Heart right ventricle (tissue), 16 donors: ENCODE measurements around the gene CPB2. TPM values are rescaled to one million over a fixed set of nuclear protein-coding genes. Genes with fewer than 3 reads are reported as not detected.

Experiments used
- ATAC-seq, 8 donors: fragments of 200-7000 bp; cut with Tn5 transposase; one replicate each; pipeline ENCODE4 v1.9.1; 2020; ENCODE audit warnings: mild to moderate bottlenecking in 8 of 8, moderate library complexity in 8 of 8, moderate number of reproducible peaks in 1 of 8
- DNase-seq, 2 donors: peaks; one replicate each; pipeline ENCODE4 v3.0.0-alpha.2; 2020
- H3K27ac ChIP-seq, 10 donors: fragments of 200-600 bp; sonication (generic) in 2 of 10; one replicate each; pipeline versions ENCODE4 v1.5.0 to v1.8.0; 2020 to 2022; ENCODE audit warnings: mild to moderate bottlenecking in 3 of 10
- H3K27me3 ChIP-seq, 7 donors: fragments of 200-600 bp; one replicate each; pipeline ENCODE4 v1.8.0; 2021 to 2022; ENCODE audit warnings: mild to moderate bottlenecking in 2 of 7
- H3K36me3 ChIP-seq, 9 donors: fragments of 200-600 bp; sonication (generic) in 1 of 9; one replicate each; pipeline versions ENCODE4 v1.5.0 to v1.8.0; 2020 to 2022; ENCODE audit warnings: mild to moderate bottlenecking in 2 of 9
- H3K4me1 ChIP-seq, 9 donors: fragments of 200-600 bp; sonication (generic) in 1 of 9; one replicate each; pipeline versions ENCODE4 v1.5.0 to v1.8.0; 2020 to 2022; ENCODE audit warnings: mild to moderate bottlenecking in 4 of 9
- H3K4me3 ChIP-seq, 10 donors: fragments of 200-600 bp; sonication (generic) in 2 of 10; one replicate each; pipeline versions ENCODE4 v1.5.0 to v1.8.0; 2020 to 2022; ENCODE audit warnings: mild to moderate bottlenecking in 7 of 10, moderate library complexity in 2 of 10
- H3K9me3 ChIP-seq, 11 donors: fragments of 200-600 bp in 10 of 11; sonication (generic) in 2 of 11; one replicate each; pipeline versions ENCODE4 v1.5.0 to v1.8.0; 2013 to 2022; ENCODE audit warnings: mild to moderate bottlenecking in 2 of 11, control low read depth in 1 of 11, moderate library complexity in 1 of 11
- WGBS, 2 donors: extraction: QIAGEN DNeasy Blood & Tissue Kit; methylation state at CpG; one replicate each; pipeline ENCODE4 v1.1.7; 2013; ENCODE audit warnings: inconsistent platforms in 1 of 2; 5-methylcytosine and 5-hydroxymethylcytosine counted together
- intact Hi-C, 10 donors: fragments of 100-400 bp; cut with DNase I; formaldehyde crosslinking; loops; one replicate each; pipeline versions ENCODE4 v1.11.1 to v1.14.2; 2022
- polyA plus RNA-seq, 2 donors: library from polyadenylated mRNA; stranded (reverse); fragments of 200-250 nt; gene quantifications; one replicate each; pipeline ENCODE4 v1.2.3, GENCODE V29; 2013
- total RNA-seq, 10 donors: library from RNA; stranded (reverse); fragmentation: NEBNext Ultra II Directional in 3 of 10; extraction: Animal tissue kit (Norgen Biotek cat#: 25700) in 3 of 10; gene quantifications; one replicate each; pipeline versions ENCODE4 v1.2.1 to v1.2.4, GENCODE V29; 2021 to 2023
- TF ChIP-seq, protein P1 (sequence below), 9 donors: fragments of 200-600 bp; sonication (generic) in 2 of 9; IDR thresholded peaks; one replicate each; pipeline versions ENCODE4 v1.5.0 to v1.8.0; 2021 to 2022; ENCODE audit warnings: antibody characterized with exemption in 9 of 9, mild to moderate bottlenecking in 5 of 9, moderate library complexity in 1 of 9
- donor health status: Arrhythmogenic right ventricular cardiomyopathy.
- donor health status: ischemic (EF 13 %, LVEDD 7.1; RV severe dilation, severe dysfunction).
- donor health status: healthy with polysubstance abuse.
- donor health status: DM: no; HTN: yes; CAD: no.
- donor health status: DM: no; HTN: no; CAD: no.
- donor health status: ischemic (EF 25% LVEDD 6.9; RV normal size, moderate dysfunction).
- donor health status: ischemic (EF 25% LVEDD 5.7; RV mildly dilated, moderate dysfunction).
- donor health status: healthy.
- donor health status: DM: yes; HTN: yes; CAD: no.
- donor health status: Ischemic cardiomyopathy.
- donor health status: ischemic (EF 35%, LVEDD 5.7; RV mildly dilated, moderate dysfunction).
- donor health status: nonischemic (EF 11% LVEDD 7.7; RV severe dilation, severe dysfunction).
- donor health status: DM: yes; HTN: yes; CAD: no.
- donor health status: PGD.
- donor health status: ischemic (EF 29% LVEDD 5.4; RV normal size, mild dysfunction).
- donor health status: nonischemic (EF 23%, LVEDD 6.1; RV moderate dilation, normal function).

Gene CPB2
- total and polyA plus RNA-seq, 12 donors = not detected

DNA sequence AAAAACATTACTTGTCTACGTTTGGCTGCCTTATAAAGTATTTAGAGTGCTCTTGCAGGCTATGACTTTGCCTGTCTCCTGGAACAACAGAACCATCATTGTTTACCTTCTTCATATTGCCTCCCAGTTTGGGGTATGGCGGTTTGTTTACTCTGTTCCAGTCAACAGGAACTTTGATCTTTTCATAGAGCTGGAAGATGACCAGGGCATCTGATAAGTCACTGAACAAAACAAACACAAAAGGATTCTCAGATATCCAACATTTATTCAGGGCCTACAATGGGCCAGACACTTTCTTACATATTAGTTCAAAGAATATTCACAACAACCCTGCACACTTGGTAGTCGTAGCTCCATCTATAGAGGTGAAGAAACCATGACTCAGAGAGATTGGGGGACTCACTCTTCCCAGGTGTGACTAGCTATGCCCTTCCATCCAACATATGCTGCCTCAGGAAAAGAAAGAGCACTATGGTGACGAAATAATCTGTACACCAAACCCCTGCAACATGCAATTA, 38.4 kb upstream of the CPB2 start:
- H3K4me1 ChIP-seq = no peaks in the 10 kb centered on the region
- H3K27me3 ChIP-seq = peaks cover 0 to 18% (median 0%) of the 10 kb centered on the region in 7 donors
- no peak overlapping the region for H3K27ac ChIP-seq
- peaks cover 0 to 96% (median 0%) of the 10 kb centered on the region in 9 donors for H3K36me3 ChIP-seq
- no peak overlapping the region for H3K4me3 ChIP-seq
- ATAC-seq = no peak
- TF ChIP-seq, protein P1, sequence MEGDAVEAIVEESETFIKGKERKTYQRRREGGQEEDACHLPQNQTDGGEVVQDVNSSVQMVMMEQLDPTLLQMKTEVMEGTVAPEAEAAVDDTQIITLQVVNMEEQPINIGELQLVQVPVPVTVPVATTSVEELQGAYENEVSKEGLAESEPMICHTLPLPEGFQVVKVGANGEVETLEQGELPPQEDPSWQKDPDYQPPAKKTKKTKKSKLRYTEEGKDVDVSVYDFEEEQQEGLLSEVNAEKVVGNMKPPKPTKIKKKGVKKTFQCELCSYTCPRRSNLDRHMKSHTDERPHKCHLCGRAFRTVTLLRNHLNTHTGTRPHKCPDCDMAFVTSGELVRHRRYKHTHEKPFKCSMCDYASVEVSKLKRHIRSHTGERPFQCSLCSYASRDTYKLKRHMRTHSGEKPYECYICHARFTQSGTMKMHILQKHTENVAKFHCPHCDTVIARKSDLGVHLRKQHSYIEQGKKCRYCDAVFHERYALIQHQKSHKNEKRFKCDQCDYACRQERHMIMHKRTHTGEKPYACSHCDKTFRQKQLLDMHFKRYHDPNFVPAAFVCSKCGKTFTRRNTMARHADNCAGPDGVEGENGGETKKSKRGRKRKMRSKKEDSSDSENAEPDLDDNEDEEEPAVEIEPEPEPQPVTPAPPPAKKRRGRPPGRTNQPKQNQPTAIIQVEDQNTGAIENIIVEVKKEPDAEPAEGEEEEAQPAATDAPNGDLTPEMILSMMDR (IDR thresholded peaks at IDR 0.05) = no peak
- no peaks in the 10 kb centered on the region for H3K9me3 ChIP-seq
- 64 to 67% methylated on average over 4 of the region's 4 CpGs for WGBS, 2 donors
- intact Hi-C loops = no loop called here
- no peak for DNase-seq

DNA sequence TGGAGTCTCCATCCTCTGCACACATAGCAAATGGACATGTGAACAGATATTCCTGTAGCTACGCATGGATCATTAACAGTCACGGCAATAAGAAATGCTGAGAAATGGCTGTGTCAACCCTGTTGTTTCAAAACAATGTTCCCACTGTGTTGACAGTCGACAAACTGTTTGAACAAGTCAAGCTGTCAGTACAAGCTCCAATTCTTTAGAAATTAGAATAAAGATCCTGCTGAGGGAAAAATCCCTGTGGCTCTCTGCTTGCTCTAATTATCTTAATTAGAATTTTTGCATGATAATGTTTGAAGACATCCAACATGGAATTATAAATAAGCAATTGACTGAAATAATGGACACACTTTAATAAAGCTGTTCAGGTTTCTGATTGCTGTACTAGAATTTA, 37.9 kb upstream of the CPB2 start:
- intact Hi-C loops = no loop called here
- no peak overlapping the region for H3K4me3 ChIP-seq
- no peak overlapping the region for H3K27ac ChIP-seq
- H3K27me3 ChIP-seq = peaks cover 0 to 18% (median 0%) of the 10 kb centered on the region in 7 donors
- WGBS, 2 donors = 56 to 59% methylated on average over 3 of the region's 3 CpGs
- peaks cover 0 to 96% (median 0%) of the 10 kb centered on the region in 9 donors for H3K36me3 ChIP-seq
- no peak for DNase-seq
- H3K9me3 ChIP-seq = no peaks in the 10 kb centered on the region
- TF ChIP-seq, protein P1 (IDR thresholded peaks at IDR 0.05) = no peak
- no peak for ATAC-seq
- H3K4me1 ChIP-seq = no peaks in the 10 kb centered on the region

DNA sequence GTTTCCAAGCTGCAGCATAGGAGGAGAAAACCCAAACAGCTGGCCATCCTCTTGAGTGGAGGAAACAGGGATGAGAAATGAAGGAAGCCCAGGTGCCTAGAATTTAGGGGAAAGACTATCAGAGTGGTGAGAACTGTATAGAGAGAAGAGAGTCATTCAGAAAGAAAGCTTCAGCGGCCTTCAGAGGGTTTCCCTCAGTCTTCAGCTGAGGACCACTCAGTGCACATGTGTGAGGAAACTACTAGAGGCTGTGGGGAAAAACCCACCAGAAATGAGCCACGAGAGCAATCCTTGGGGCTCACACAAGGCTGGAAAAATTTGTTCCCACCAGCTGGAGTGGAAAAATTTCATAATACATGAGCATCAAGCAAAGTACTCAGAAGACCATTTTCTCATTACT, 35.2 kb upstream of the CPB2 start:
- DNase-seq (no peak), ATAC-seq (no peak)
- Histone ChIP-seq H3K4me1 (no peaks in the 10 kb centered on the region), H3K36me3 (peaks cover 0 to 100% (median 0%) of the 10 kb centered on the region in 9 donors), H3K27ac (no peak overlapping the region), H3K4me3 (no peak overlapping the region), H3K9me3 (no peaks in the 10 kb centered on the region), H3K27me3 (peaks cover 0 to 18% (median 3%) of the 10 kb centered on the region in 7 donors)
- WGBS, 2 donors = 80 to 81% methylated on average over 2 of the region's 2 CpGs
- intact Hi-C loops = no loop called here
- TF ChIP-seq, protein P1 (IDR thresholded peaks at IDR 0.05) = no peak

DNA sequence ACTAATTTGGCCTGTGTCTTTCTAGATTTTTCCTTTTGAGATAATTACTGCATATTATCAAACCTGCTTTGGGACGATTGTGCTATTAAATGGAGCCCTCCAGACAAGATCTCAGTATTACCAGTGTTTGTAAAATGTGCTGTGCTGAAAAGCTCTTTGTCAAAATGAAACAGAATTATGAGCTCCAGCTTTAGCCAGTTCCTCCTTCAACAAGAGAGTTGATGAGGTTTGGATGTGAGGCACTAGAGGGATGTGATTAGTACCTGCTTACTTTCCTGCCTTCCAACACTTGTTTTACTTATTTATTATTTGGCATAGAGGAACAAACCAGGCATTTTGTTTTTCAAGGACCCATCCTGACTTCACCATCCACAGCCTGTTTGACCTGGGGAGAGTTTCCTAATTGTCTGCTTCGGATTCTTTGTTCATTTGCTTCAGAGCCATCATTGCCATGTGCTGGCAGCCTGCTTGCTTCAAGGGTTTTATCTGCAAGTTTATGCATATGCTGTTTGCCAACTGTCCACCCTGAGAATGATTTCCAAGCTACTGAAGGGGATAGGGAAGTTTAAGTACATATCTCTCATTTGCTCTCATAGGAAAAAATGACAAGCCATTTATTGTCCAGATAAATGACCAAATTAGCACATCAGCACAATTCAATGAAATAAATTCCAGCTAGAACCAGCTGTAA, 32.9 kb upstream of the CPB2 start:
- H3K4me1 ChIP-seq = no peaks in the 10 kb centered on the region
- H3K27ac ChIP-seq = no peak overlapping the region
- peaks cover 0 to 100% (median 0%) of the 10 kb centered on the region in 9 donors for H3K36me3 ChIP-seq
- intact Hi-C loops = no loop called here
- ATAC-seq (no peak), DNase-seq (no peak)
- no peak overlapping the region for H3K4me3 ChIP-seq
- H3K9me3 ChIP-seq = no peaks in the 10 kb centered on the region
- TF ChIP-seq, protein P1 (IDR thresholded peaks at IDR 0.05) = no peak
- WGBS, 2 donors = 63 to 67% methylated on average over 2 of the region's 2 CpGs
- H3K27me3 ChIP-seq = peaks cover 0 to 24% (median under 1%) of the 10 kb centered on the region in 7 donors
